Measurements from ENCODE around the gene MYO3B.
"Not testable (repeated sequence)": the region's sequence is repeated elsewhere in the genome, so short reads cannot be mapped to it uniquely, and the experiment has no call there.

MYO3B gene

DNA sequence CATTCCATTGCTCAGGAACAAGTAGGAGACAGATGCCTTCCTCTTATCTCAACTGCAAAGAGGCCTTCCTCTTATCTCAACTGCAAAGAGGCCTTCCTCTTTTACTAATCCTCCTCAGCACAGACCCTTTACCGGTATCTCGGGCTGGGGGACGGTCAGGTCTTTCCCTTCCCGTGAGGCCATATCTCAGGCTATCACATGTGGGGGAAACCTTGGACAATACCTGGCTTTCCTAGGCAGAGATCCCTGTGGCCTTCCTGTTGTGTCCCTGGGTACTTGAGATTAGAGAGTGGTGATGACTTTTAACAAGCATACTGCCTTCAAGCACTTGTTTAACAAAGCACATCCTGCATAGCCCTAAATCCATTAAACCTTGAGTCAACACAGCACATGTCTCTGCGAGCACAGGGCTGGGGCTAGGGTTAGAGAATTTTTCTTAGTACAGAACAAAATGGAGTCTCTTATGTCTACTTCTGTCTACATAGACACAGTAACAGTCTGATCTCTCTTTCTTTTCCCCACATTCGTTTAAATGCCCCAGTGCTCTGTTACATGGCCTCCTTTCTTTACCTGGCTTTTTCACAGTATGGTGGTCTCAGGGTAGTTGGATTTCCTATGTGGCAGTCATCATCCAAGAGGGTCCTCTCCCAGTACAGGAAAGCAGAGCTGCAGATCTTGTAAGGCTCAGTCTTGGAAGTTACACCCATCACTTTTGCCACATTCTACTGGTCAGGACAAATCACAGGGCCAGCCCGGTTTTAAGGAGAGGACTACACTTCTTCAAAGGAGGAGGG lies 86.0 kb downstream of the MYO3B start:
- DNase-seq, result not testable (repeated sequence)

DNA sequence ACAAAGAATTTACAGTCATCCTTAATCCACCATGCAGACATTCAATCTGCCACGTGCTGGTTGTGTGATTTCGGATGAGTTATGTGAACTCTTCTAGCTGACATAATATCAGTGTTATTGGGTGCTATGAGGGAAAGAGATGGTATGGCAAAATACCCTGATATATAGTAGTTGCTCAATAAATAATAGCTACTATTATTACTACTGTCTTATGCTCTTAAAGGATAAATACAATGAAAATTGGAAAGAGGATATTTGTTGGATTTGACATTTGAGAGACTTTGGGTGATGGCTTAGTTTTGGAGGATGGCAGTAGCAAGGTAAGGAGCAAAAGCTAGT lies 86.5 kb downstream of the MYO3B start:
- no peak for DNase-seq

DNA sequence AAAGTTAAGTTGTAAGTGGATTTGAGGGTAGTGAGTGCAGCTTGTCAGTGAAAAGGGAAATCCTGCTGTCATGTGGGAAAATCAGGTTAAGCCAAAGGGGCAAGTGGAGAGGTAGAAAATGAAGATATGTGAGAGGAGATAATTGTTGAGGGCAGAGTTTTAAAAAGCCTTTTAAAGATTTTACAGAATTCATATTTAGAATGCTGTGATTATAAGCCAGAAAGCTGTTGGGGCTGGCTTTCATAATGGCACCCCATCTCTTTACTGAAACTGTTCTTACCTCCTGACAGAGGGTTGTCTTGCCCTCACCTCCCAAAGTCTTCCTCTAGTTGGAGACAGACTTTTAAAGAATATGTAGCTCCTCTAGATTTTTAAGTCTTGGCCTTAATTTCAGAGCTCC lies 86.9 kb downstream of the MYO3B start:
- no peak for DNase-seq

DNA sequence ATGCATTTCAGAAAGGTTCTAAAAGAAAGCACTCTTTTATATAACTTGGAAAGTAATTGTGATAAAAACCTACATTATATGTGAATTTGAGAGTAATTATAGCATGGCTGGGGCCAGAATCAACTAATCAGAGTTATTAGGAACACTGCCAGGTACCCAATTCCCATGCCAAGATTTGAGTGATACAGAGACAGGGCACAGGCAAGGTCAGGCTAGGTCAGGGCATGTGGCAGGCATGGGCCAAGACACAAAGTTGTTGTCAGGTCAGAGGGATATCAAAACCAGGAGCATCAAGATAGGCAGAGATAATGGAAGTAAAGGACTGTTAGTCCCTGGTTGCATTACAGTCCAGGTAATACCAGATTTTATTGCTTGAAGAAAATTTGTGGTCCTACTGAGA lies 87.4 kb downstream of the MYO3B start:
- no peak for DNase-seq

DNA sequence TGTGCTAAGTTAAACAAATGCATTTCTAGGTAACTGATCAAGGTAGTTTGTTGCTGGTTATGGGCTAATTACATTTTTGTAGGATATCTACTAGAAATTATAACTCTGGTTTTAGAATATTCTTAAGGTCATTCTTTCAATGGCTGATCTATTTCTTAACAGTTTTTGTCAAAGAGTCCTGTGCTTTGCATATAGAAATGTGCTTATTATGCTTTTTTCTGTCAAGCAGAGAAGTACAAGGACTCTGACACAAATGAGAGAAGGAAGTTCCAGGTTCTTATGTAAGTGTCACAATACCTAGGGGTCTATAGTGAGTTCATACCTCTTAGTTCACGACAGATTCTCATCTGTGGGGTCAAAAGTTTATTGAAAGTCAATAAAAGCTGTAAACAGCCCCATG lies 88.4 kb downstream of the MYO3B start:
- DNase-seq, result no peak

DNA sequence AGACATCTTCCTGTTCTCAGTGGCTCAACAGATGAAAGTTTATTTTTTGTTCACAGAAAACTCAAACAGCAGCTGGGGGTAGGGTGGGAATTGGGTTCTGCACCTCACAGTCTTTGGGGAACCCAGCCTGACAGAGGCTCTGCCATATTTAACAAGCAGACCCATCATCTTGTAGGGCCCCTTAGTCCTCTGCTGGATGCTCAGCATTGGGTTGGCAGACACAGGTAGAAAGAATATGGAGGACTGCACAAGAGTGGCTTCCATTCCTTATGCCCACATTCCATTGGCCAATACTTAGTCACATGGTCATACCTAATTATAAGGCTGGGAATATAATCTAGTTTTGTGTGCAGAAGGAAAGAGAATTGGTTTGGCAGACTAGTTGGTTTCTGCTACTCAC lies 89.1 kb downstream of the MYO3B start:
- no peak for DNase-seq

DNA sequence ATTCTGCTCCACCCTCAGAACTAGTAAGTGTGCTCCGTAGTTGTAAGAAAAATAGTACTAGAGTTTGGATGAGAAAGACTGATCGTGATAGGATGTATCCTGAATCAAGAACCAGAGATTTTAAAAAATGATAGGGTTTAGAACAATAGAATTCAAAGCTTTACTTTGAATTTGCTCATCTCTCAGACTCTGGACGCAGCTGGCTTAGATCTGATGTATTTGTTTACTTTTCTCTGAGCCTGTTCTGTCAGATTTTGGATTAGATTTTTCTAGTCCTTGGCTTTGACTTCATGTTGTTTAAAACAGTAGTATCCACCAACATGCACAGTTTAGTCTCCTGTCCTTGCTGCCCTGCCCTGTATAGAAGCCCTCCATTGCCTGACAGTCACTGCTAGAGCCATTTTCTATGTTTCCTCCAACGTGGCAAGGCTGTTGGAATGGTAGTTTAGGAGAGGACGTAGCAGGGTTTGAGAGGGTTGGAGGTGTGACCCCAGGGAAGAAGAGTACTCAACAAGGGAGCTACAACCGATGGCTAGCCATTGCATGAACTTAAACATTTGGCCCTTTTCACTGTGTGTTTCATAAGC lies 92.4 kb downstream of the MYO3B start:
- DNase-seq, result no peak

DNA sequence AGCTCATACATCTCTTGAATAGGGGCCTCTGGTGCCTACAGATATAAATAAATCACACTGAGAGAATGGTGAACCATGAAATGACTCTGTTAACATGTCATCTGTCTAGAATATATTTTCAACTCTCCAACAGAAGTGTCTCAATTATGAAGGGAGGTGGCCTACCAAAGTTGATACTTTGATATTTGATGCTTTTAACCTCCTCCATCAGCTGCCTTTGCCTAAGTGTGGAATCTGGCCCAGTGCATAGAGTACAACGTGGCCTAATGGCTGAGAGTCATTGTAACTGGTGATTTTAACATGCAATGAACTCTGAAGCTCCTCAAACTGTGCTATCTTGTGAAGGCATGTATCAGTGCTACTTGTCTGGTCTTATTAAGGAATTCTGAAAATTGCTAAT lies 93.4 kb downstream of the MYO3B start:
- DNase-seq, result peak; percentile 24

DNA sequence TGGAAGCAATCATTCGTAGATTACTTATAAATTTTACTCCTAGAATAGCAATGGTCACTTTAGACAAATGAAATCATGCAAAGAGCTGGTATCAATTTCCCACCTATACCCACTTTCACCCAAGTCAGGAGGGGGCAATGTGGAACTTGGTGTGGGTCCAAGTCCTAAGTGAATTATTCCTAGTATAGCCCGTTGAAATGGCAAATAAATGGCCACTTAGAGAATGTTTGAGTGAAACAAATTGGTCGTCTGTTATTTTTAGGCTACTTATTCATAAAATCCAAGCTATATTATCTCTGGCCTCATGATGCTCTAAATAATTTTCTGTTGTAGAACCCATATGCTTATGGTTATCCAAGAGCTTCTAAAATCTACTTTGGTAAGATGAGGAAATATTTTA lies 98.1 kb downstream of the MYO3B start:
- no peak for DNase-seq

DNA sequence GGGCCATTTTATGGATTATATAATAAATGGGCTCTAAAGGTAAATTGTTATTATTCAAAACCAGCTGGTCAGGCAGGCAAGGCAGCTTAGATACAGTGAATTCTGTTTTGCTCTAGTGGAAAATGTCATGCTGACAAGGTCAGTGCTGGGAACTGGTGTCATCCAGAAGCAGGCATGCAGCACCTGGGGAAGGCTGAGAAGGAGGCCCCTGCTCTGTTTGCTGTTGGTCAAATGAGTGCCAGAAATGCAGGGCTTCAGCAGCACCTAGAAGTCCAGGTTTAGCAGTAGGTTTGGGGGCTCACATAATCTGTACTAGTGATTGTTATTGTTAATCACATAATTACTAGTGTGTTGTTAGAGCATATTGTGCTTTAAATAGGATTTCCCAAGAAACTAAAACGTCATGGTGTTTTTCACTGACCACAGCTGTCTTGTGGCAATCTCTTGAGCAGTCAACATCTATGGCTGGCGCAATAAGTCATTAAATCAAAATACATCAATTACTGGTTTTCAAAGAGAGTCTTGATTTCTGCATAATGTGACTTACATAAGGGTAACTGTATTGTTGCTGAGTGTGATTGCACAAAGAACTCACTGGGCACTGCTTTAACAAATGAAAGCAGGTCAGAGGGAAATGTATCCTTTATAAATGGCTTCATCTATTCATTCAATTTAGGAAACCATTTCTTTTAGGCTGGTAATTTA lies 99.1 kb downstream of the MYO3B start:
- DNase-seq, result no peak

DNA sequence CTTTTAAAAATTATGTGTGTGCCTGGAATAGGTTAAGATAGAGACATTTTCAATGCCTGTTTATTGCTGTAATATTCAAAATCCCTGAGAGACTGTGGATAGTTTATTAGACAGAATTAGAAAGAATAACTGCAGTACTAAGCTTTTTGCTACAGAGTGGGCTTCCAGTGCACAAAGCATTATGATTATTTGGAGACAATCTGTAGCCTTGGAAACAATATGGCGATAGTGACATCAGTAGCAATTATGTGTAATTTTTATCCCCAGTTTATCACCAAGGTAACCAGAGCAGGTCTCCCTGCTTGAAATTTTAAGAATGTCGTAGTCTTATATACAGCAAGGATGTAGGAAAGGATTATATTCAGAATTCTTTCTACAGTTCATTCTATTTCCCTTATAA lies 100.0 kb downstream of the MYO3B start:
- peak; percentile 22 for DNase-seq

DNA sequence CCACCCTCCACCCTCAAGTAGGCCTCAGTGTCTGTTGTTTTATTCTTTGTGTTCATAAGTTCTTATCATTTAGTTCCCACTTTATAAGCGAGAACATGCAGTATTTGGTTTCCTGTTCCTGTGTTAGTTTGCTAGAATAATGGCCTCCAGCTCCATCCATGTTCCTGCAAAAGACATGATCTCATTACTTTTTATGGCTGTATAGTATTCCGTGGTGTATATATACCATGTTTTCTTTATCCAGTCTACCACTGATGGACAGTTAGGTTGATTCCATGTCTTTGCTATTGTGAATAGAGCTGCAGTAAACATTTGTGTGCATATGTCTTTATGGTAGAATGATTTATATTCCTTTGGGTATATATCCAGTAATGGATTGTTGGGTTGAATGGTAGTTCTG lies 101.7 kb downstream of the MYO3B start:
- not testable (repeated sequence) for DNase-seq

DNA sequence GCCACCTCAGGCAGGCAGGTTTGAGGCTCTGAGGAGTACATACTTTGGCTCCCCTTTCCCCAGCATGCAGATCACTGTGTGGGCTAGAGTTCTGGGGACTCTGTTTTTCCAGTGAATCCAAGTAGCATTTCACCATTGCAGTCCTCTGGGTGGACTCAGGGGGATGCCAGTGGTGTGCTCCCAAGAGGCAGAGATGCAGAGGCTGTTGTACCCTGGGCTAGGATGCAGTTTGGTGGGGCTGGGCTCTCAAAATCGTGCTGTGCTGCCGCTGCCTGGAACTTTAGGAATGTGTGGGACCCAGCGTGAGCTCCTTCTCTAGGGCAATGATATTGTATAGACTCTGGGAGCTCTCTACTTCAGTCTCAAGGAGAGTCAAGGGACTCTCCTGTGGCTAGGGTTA lies 104.9 kb downstream of the MYO3B start:
- no peak for DNase-seq

DNA sequence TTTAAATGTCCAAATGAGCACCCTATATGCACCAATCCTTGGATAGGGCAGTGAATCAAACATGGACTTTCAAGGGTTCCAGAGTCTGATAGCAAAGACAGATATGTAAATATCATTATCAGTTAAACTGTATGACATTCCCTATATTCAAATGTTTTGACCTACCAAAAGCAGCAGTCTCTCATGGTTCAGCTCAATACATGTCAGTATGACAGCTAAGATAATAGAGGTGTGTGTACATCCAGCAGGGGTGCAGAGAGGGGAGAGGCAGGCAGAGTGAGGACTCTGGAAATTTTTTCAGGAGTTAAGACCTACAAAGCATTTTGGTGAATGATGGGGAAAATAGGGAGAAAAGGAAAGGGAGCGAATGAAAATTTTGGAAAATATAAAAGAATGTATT lies 106.3 kb downstream of the MYO3B start:
- DNase-seq, result no peak

DNA sequence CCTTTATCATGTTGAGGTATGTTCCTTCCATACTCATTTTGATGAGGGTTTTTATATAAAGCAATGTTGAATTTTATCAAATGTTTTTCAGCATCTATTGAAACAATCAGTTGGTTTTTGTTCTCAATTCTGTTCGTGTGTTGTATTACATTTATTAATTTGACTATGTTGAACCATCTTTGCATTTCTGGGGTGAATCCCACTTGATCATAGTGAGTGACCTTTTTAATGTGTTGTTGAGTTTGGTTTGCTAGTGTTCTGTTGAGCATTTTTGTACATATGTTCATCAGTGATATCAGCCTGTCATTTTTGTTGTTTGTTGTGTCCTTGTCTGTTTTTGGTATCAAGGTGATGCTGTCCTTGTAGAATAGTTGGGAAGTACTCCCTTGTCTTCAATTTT lies 110.9 kb downstream of the MYO3B start:
- no peak for DNase-seq

DNA sequence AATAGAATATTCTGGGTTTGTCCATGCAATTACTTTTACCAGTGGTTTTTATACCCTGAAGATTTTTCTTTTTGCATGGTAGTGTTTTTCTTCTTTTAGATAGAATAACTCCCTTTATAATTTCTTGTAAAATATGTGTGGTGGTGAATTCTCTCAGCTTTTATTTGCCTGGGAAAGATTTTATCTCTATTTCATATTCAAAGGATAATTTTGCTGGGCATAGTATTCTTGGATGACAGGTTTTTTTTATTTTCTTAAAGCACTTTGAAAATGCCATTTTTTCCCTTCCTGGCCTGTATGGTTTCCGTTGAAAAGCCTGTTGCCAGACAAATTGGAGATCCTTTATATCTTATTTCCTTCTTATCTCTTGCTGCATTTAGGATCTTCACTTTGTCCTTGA lies 113.5 kb downstream of the MYO3B start:
- DNase-seq, result no peak

DNA sequence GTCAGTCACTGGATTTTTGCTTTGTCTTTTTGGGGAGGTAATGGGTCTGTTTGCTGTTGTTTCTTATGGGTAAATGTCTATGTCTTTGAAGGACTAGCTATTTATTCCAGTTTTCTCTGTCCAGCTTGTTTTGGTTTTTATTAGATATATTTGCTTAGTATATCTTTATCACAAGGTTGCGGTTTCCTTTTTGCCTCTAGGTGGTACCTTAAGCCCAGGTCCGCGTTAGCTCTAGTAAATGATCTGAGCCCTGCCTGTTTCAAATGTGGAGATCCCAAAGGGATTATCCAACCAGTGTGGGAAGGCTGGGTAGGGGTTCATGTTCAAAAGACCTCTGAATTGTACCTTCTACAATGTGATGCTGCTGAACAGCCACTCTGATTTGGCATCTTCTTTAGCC lies 114.5 kb downstream of the MYO3B start:
- DNase-seq, result no peak

DNA sequence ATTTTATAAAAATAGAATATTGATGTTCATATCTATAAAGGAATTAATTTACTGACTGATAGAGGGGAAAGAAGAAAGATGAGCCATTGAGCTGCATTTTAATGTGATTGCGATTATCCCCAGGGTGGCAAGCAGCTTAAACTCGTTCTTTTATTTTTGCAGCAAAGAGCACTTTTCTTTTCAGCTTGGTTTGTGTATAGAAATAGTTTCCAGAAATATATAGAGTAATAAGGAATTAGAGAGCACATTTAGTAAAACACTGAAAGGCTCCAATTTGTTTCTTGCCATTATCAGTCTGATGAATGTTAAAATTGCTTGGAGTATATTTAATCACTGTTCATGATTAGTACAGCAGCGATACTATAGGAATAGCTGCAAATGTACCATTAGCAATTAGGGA lies 119.5 kb downstream of the MYO3B start:
- no peak for DNase-seq

DNA sequence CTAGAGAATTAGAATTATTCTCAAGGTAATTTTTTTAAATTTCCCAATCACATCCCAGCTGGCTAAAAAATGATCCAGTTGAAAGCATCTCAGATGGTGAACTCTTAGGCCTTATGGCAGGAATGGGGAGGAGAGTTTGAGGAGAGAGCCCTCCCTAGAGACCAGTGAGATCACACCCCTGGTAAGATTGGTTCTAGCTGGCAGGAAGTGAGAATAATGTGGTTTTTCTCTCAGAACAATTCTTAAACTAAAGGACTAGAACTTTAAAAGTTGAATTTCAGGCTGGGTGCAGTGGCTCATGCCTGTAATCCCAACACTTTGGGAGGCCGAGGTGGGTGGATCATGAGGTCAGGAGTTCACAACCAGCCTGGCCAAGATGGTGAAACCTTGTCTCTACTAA lies 120.2 kb downstream of the MYO3B start:
- DNase-seq, result no peak

DNA sequence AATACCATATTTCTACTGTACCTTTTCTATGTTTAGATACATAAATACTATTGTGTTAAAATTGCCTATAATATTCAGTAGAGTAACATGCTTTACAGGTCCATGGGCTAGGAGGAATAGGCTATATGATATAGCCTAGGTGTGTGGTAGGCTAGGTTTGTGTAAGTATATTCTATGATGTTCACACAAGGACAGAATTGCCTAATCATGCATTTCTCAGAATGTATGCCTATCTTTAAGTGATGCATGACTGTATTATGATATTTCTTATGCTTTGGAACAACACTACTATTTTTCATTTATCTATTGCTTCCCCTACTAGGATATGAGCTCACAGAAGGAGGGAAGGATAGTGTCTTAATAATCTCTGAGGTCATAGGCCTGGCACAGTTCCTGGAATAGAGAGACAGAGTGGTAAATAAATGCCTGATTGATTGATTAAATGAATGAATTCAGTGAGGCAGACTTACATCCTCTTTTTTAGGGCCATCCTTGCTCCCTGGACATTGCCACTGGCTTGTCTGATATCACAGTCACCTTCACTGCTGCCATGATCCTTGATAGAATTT lies 121.0 kb downstream of the MYO3B start:
- no peak for DNase-seq

DNA sequence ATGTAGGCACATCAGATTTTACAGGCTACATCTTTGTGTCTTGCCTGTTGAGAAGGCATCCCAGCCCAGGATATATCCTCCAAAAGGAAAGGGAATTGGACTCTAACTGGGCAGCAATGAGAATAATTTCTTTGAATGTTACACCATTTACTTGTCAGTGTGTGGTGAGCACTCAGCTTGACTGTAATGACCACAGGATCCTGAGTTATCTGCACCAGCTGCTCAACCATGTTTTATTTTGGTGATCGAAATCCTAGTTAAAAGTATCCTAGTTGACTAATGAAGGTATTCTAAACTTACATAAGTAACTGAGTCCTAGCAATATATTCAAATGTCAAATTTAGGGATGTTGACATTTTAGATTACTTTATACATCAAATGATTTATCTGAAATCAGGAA lies 123.0 kb downstream of the MYO3B start:
- DNase-seq, result no peak

DNA sequence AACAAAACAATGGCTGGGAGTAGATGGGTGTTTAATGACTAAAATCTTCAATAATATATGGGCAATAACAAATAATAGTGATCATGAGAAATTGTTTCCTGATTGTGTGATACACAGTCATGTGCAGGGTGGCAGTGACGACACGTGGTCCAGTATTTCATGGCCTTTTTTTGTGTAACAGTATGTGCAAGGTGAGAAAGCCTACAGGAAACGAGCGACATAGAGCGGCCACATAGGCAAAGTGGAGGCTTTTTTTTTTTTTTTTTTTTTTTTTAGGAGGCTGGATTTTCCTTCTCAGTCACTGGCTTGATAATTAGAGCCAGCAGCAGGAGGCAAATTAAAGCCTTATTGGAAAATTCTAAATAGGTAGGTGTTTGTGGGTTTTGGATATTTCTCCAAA lies 123.7 kb downstream of the MYO3B start:
- no peak for DNase-seq

DNA sequence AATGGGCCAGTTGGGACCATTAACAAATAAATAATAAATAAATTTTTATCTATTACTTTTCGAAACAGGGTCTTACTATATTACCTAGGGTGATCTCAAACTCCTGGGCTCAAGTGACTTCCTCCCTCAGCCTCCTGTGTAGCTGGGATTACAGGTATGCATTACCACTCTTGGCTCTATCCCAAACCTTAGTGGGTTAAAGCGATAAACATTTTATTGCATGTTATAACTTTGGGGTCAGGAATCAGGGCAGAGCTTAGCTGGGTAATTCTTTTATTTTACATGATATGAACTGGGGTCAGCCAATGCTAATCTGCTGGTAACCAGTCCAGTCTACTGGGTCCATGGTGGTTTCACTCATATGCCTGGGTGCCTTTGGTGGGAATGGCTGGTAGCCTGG lies 127.8 kb downstream of the MYO3B start:
- DNase-seq, result no peak

DNA sequence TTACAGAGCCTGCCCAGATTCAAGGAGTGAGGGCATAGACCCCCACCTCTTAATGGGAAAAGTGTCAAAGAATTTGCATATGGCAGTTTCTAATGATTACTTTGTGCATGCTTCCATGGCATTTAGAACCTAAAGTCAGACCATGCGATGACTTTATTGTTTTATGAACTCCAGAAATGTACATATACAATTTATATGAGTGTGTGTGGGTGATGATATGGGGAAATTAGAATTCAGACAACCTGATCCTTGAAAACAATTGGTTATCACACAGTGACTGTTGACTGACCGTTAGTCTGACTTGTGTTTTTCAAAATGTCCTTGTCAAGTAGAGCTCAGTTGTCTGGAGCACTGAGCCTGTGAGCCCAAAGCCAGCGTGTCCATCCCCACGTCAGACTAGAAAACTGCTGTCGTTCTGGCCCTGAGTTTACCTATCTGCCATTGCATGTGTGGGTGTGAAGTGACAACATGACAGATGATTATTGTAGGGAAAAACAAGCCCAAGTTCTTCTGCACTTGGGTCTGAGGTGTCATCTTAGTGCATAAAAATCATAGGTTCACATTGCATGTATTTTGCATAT lies 128.4 kb downstream of the MYO3B start:
- no peak for DNase-seq

Measured in NCI-H1694 treated with DMSO at 0.1 percent for 48 hours (cell line).